ENCODE measurements around the gene MBNL1. TPM values are rescaled to one million over a fixed set of nuclear protein-coding genes. Genes with fewer than 3 reads are reported as not detected.

The MBNL1 gene
- total RNA-seq, 2 donors from 2014 or later: 641 to 725 TPM

DNA sequence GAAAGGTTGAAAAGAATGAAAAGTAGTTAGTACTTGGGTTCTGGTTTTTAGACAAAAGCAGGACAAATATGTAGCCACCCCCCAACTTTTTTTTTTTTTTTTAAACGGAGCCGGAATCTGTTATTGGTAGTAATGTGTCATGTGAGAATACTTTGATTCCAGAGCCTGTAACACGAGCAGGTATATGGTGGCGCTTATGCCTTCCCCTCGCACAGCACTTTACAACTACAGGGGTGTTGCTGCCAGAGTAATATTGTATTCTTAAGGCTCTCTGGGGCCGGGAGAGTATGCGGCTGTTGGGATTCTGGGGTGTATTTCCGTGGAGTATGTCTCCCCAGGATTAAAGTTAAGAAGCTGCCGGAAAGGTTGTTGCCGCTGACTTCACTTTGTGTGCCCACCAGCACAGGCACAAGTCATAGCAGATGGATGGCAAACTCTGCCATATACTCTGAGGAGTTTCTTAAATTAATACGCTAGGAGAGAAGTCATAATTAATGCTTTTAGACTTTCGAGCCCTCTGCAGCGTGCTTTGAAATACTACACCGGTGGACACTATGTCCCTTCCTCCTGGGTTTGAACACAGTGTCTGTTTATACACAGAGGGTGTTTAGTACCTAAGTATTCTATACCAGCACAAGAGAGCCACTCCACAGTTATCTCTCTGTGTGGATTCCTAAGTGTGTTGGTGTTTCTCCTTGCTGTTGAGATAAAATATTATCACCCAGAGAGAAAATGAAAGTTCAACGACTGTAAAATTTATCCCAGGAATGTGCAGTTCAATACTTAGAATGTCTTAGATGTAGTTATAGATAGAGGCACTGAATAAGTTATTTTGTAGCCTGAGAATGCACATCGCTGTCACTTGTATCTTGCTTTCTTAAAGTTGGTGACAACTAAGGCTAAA, 1.4 kb downstream of the MBNL1 start:
- ATAC-seq (peak; percentile 52), DNase-seq (peak in 1 of 3 donors; percentile 33)
- peak overlapping the region; percentile 95 for H3K27ac Mint-ChIP-seq
- peaks cover 47% of the 10 kb centered on the region for H3K4me1 Mint-ChIP-seq
- H3K4me3 Mint-ChIP-seq: peak overlapping the region; percentile 92
- no peaks in the 10 kb centered on the region for H3K27me3 Mint-ChIP-seq
- peaks cover 7% of the 10 kb centered on the region for H3K36me3 Mint-ChIP-seq (ENCODE audit: low read depth)
- H3K9me3 ChIP-seq (ENCODE audit: control insufficient read depth, low read length, poor library complexity, severe bottlenecking): no peaks in the 10 kb centered on the region

- no peaks in the 10 kb centered on the region for H3K27me3 Mint-ChIP-seq
- peaks cover 7% of the 10 kb centered on the region for H3K36me3 Mint-ChIP-seq (ENCODE audit: low read depth)
- peaks cover 51% of the 10 kb centered on the region for H3K4me1 Mint-ChIP-seq
- no peak for ATAC-seq
- no peaks in the 10 kb centered on the region for H3K9me3 ChIP-seq (ENCODE audit: control insufficient read depth, low read length, poor library complexity, severe bottlenecking)
- peak overlapping the region; percentile 92 for H3K4me3 Mint-ChIP-seq
- peak overlapping the region; percentile 95 for H3K27ac Mint-ChIP-seq
- DNase-seq: no peak
These were observed 2.2 kb downstream of the MBNL1 start for GRCh38 chr3:152270937-152271336.

DNA sequence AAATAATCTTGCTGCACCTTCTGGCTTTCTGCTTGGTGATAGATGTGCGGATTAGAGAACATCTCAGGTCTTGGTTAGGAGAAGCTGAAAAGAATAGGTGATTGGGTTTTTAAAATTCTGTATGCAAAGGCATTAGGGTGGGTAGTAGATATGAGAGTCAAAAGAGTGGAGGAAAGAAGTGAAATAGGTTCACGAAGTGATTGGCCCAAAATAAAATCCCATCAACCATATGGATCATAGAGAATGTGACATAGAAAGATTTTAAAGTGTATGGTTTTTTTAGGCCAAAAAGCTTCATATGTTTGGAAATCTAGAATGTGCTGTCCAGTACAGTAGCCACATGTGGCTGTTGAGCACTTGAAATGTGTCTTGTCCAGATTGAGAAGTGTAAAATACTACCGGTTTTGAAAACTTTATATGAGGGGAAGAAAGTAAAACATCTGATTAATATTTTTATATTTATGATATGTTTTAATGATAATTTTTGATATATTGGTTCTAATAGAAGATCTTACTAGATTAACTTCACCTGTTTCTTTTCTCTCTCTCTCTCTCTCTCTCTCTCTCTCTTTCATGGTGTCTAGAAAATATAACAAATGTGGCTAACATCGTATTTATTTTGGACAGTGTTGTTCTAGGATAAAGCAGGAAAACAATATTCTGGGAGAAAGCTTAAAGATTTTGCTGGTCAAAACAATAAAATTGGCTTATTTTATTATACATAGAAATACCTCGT, 2.9 kb downstream of the MBNL1 start:
- no peaks in the 10 kb centered on the region for H3K27me3 Mint-ChIP-seq
- ATAC-seq (no peak), DNase-seq (no peak)
- H3K27ac Mint-ChIP-seq: peak overlapping the region; percentile 95
- H3K4me3 Mint-ChIP-seq: peak overlapping the region; percentile 92
- no peaks in the 10 kb centered on the region for H3K9me3 ChIP-seq (ENCODE audit: control insufficient read depth, low read length, poor library complexity, severe bottlenecking)
- peaks cover 50% of the 10 kb centered on the region for H3K4me1 Mint-ChIP-seq
- H3K36me3 Mint-ChIP-seq (ENCODE audit: low read depth): peaks cover 8% of the 10 kb centered on the region

GRCh38 chr3:152272771-152273242, 4.1 kb downstream of the MBNL1 start:
- Mint-ChIP-seq H3K27ac (peak overlapping the region; percentile 95), H3K36me3 (ENCODE audit: low read depth) (peaks cover 6% of the 10 kb centered on the region), H3K4me1 (peaks cover 45% of the 10 kb centered on the region), H3K27me3 (no peaks in the 10 kb centered on the region), H3K4me3 (peak overlapping the region; percentile 92)
- no peak for ATAC-seq
- no peaks in the 10 kb centered on the region for H3K9me3 ChIP-seq (ENCODE audit: control insufficient read depth, low read length, poor library complexity, severe bottlenecking)
- no peak for DNase-seq

DNA sequence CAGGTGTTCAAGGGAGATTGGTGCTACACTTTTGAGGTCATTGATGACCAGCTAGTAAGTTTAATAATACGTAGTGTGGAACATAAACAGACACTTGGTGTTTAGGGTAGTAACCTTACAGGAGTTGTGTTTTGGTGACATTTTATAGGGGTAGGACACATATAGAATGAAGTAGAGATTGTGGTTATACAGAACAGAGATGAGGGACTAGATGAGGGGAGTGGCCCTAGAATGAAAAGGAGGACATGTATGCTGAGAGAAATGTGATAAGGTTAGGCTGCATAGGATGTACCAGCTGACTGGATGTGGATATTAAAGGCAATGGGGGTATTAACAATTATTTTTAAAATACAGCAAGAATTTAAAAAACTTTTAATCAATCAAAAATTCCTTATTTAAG, 8.0 kb downstream of the MBNL1 start:
- Mint-ChIP-seq H3K4me3 (peak overlapping the region; percentile 87), H3K4me1 (peaks cover 63% of the 10 kb centered on the region), H3K27me3 (no peaks in the 10 kb centered on the region), H3K36me3 (ENCODE audit: low read depth) (peaks cover 8% of the 10 kb centered on the region), H3K27ac (peak overlapping the region; percentile 95)
- H3K9me3 ChIP-seq (ENCODE audit: control insufficient read depth, low read length, poor library complexity, severe bottlenecking): no peaks in the 10 kb centered on the region
- no peak for DNase-seq
- ATAC-seq: peak; percentile 40

DNA sequence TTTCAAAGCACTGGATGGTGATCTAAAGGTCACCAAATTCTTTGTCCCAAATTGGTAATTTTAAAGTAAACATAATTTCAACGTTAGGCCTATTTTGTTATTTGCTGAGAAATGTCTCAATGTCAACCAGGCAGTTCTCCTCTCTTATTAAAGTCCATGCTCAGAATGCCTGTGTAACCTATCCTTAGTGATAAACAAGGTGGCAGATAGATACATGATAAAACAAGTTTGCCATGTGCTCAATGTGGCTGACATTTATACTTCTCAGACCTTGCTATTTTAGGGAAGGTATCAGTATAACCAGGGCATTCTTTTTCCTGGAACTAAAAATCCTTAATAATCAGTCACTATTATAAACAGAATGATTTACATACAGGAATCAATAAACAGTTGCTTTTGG, 8.5 kb downstream of the MBNL1 start:
- Mint-ChIP-seq H3K27me3 (no peaks in the 10 kb centered on the region), H3K27ac (peak overlapping the region; percentile 95), H3K4me1 (peaks cover 60% of the 10 kb centered on the region), H3K36me3 (ENCODE audit: low read depth) (peaks cover 8% of the 10 kb centered on the region), H3K4me3 (peak overlapping the region; percentile 78)
- no peaks in the 10 kb centered on the region for H3K9me3 ChIP-seq (ENCODE audit: control insufficient read depth, low read length, poor library complexity, severe bottlenecking)
- DNase-seq (no peak), ATAC-seq (no peak)

DNA sequence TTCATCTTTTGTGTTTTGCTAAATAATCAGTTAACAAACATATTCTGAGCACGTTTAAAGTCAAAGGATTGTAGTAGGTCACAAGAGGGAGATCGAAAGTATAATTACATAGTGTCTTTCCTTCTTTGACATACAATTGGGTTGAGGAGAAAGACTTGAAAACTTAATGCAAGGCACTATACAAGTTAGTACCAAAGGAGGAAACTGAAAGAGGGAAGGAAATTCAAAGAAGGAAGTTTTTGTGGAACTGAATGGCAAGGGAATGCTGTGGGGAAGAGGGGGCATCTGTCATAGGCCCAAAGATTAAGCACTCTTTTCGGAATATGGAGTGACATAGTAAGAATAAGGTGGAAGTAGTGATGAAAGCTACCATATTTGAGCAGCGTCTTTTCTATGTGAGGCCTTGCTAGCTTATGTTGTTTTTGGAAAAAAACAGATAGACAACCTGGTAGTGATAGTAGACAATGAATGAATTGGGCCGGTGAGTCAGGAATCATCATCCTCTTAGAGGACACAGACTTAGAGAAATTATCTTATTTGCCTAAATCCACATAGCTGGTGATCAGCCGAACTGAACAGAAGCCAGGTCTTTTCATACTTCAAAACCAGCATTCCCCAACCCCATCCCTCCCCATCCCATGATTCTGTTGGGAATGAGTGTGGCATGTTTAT, 10.2 kb downstream of the MBNL1 start:
- no peaks in the 10 kb centered on the region for H3K9me3 ChIP-seq (ENCODE audit: control insufficient read depth, low read length, poor library complexity, severe bottlenecking)
- DNase-seq (no peak), ATAC-seq (peak; percentile 14)

DNA sequence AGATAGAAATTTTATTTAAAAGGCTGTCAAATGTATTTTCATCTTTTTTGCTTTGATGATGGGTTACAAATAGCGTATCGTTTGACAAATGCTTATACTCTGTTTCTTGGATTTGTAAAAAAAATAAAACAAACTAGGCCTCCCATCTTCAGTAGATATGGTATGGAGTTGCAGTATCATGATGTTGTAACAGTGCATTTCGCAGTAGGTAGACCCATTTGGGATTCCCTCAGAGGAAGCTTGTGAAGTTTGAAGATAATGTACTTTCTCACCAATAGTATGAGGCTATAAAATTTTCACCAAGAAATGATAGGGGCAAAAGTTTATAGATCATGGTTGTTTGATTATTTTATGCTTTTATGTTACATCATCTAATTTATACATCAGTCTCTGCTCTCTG, 10.8 kb downstream of the MBNL1 start:
- no peaks in the 10 kb centered on the region for H3K9me3 ChIP-seq (ENCODE audit: control insufficient read depth, low read length, poor library complexity, severe bottlenecking)
- H3K4me1 Mint-ChIP-seq: peaks cover 64% of the 10 kb centered on the region
- no peaks in the 10 kb centered on the region for H3K27me3 Mint-ChIP-seq
- peak overlapping the region; percentile 95 for H3K27ac Mint-ChIP-seq
- ATAC-seq: peak; percentile 15
- peaks cover 8% of the 10 kb centered on the region for H3K36me3 Mint-ChIP-seq (ENCODE audit: low read depth)
- DNase-seq: no peak
- peak overlapping the region; percentile 77 for H3K4me3 Mint-ChIP-seq

More for the DNA sequence above, 10.2 kb downstream of the MBNL1 start:
- no peaks in the 10 kb centered on the region for H3K27me3 Mint-ChIP-seq
- H3K4me1 Mint-ChIP-seq: peaks cover 66% of the 10 kb centered on the region
- H3K4me3 Mint-ChIP-seq: peak overlapping the region; percentile 77
- H3K27ac Mint-ChIP-seq: peak overlapping the region; percentile 95
- H3K36me3 Mint-ChIP-seq (ENCODE audit: low read depth): peaks cover 8% of the 10 kb centered on the region

GRCh38 chr3:152280539-152280938, 11.8 kb downstream of the MBNL1 start:
- H3K27ac Mint-ChIP-seq: peak overlapping the region; percentile 95
- no peaks in the 10 kb centered on the region for H3K27me3 Mint-ChIP-seq

GRCh38 chr3:152281133-152281713, 12.5 kb downstream of the MBNL1 start:
- Mint-ChIP-seq H3K4me1 (peaks cover 65% of the 10 kb centered on the region), H3K27me3 (no peaks in the 10 kb centered on the region), H3K4me3 (peak overlapping the region; percentile 85), H3K27ac (peak overlapping the region; percentile 95), H3K36me3 (ENCODE audit: low read depth) (peaks cover 8% of the 10 kb centered on the region)
- ATAC-seq (peak; percentile 7), DNase-seq (no peak)
- no peaks in the 10 kb centered on the region for H3K9me3 ChIP-seq (ENCODE audit: control insufficient read depth, low read length, poor library complexity, severe bottlenecking)

More at GRCh38 chr3:152280539-152280938, 11.8 kb downstream of the MBNL1 start:
- H3K9me3 ChIP-seq (ENCODE audit: control insufficient read depth, low read length, poor library complexity, severe bottlenecking): no peaks in the 10 kb centered on the region
- H3K4me1 Mint-ChIP-seq: peaks cover 65% of the 10 kb centered on the region
- DNase-seq: no peak
- H3K36me3 Mint-ChIP-seq (ENCODE audit: low read depth): peaks cover 8% of the 10 kb centered on the region
- H3K4me3 Mint-ChIP-seq: peak overlapping the region; percentile 77
- no peak for ATAC-seq

- no peak for ATAC-seq
- Mint-ChIP-seq H3K27ac (peak overlapping the region; percentile 91), H3K4me1 (peaks cover 61% of the 10 kb centered on the region), H3K36me3 (ENCODE audit: low read depth) (peaks cover 4% of the 10 kb centered on the region), H3K27me3 (no peaks in the 10 kb centered on the region), H3K4me3 (peak overlapping the region; percentile 91)
- no peaks in the 10 kb centered on the region for H3K9me3 ChIP-seq (ENCODE audit: control insufficient read depth, low read length, poor library complexity, severe bottlenecking)
- DNase-seq: no peak
These were observed 14.1 kb downstream of the MBNL1 start for GRCh38 chr3:152282813-152283212.

DNA sequence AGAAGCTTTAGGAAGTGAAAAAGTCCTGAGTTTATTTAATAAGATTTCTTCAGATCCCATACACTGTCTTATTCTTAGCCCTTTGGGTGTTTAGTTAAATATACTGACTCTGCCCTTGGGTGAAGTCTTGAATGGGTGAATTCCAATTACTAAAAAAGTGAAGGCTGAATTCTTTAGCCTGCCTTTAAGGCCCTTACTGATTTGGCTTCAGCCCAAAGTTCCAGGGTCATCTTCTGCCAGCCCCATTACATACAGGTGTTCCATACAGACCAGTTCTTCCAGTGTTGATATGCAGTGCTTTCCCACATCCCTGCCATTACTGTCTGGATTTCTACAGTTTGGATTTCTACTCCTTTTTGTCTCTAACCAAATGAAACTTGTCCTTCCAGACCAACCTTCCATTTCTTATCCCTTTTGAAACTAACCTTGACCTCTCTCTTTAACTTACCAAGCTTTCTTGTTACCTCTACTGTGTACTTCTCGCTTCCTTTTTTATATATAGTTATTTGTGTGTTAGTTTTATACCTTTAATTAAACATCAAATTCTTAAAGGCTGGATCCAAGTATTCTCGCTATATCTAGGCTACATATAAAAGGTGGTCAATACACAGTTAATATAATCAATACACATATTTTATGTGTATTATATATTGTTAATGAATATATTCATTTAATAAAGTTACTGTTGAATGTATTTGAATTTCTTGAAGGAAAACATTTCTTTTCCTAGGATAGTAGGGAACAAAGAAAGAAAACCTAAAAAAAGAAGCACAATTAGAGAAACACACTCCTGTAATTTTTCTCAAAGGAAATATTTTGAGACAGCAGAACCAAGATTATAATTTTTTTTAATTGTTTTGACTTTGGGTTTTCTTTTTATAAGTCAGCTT, 15.0 kb downstream of the MBNL1 start:
- ATAC-seq (no peak), DNase-seq (no peak)
- peaks cover 4% of the 10 kb centered on the region for H3K36me3 Mint-ChIP-seq (ENCODE audit: low read depth)

More for the DNA sequence above, 15.0 kb downstream of the MBNL1 start:
- Mint-ChIP-seq H3K27ac (peak overlapping the region; percentile 91), H3K27me3 (no peaks in the 10 kb centered on the region), H3K4me3 (peak overlapping the region; percentile 91), H3K4me1 (peaks cover 63% of the 10 kb centered on the region)
- no peaks in the 10 kb centered on the region for H3K9me3 ChIP-seq (ENCODE audit: control insufficient read depth, low read length, poor library complexity, severe bottlenecking)
